ENCODE results near the gene MTERF2. TPM values are rescaled to one million over a fixed set of nuclear protein-coding genes. Genes with fewer than 3 reads are reported as not detected.
"Not testable (repeated sequence)": the region's sequence is repeated elsewhere in the genome, so short reads cannot be mapped to it uniquely, and the experiment has no call there.

The MTERF2 gene
- total RNA-seq, 1 experiment from 2014 or later, result 5.0 TPM

- TF ChIP-seq CTCF (conservative IDR thresholded peaks at IDR 0.05), result no peak
Observed at GRCh38 chr12:107026806-107027635, 40.1 kb upstream of the MTERF2 start.

GRCh38 chr12:107026356-107026755, 39.4 kb upstream of the MTERF2 start:
- not testable (repeated sequence) for H3K27ac Mint-ChIP-seq

More at GRCh38 chr12:107026806-107027635, 40.1 kb upstream of the MTERF2 start:
- Histone ChIP-seq H2BK20ac (ENCODE audit: low read depth, low read length, poor library complexity, severe bottlenecking) (no peak overlapping the region), H4K20me1 (ENCODE audit: control insufficient read depth, insufficient read depth, insufficient read length) (no peaks in the 10 kb centered on the region), H2AK5ac (ENCODE audit: insufficient read length, low read length) (no peak overlapping the region), H3K14ac (ENCODE audit: insufficient read depth, low read length) (no peak overlapping the region), H2BK120ac (ENCODE audit: low read depth, low read length, poor library complexity, severe bottlenecking) (no peak overlapping the region), H3K23ac (ENCODE audit: insufficient read length, low read depth, low read length) (no peak overlapping the region), H2BK15ac (ENCODE audit: low read depth, low read length) (no peak overlapping the region), H4K5ac (ENCODE audit: insufficient read length, low read depth, low read length) (no peak overlapping the region), H3K79me2 (ENCODE audit: insufficient read depth, low read length) (no peaks in the 10 kb centered on the region), H3K79me1 (ENCODE audit: insufficient read depth, low read depth, low read length, poor library complexity, severe bottlenecking) (no peaks in the 10 kb centered on the region), H3K27ac (ENCODE audit: insufficient read length, low read depth, low read length) (no peak overlapping the region), H3K9me3 (ENCODE audit: control insufficient read depth, low read depth, low read length) (no peaks in the 10 kb centered on the region), H3T11ph (ENCODE audit: low read length) (no peak overlapping the region), H4K8ac (replicated peaks; ENCODE audit: insufficient read length, low read depth, low read length) (no peak overlapping the region), H3K4me2 (ENCODE audit: insufficient read depth, insufficient read length, low read length) (no peak overlapping the region), H3K18ac (ENCODE audit: insufficient read length, low read depth, low read length) (no peak overlapping the region), H4K91ac (ENCODE audit: insufficient read length, low read depth, low read length) (no peak overlapping the region), H2BK12ac (ENCODE audit: insufficient read length, low read depth, low read length) (no peak overlapping the region), H3K27me3 (ENCODE audit: insufficient read depth, low read length) (no peaks in the 10 kb centered on the region), H3K4me1 (ENCODE audit: insufficient read depth, low read length) (no peaks in the 10 kb centered on the region), H3K56ac (ENCODE audit: insufficient read length, low read depth, low read length) (no peak overlapping the region), H2BK5ac (ENCODE audit: insufficient read length, low read length) (no peak overlapping the region), H3K23me2 (ENCODE audit: insufficient read length, low read depth, low read length, poor library complexity, severe bottlenecking) (no peaks in the 10 kb centered on the region), H3K9ac (ENCODE audit: extremely low read depth, insufficient read length, low read length) (no peak overlapping the region), H3K4ac (ENCODE audit: low read depth, low read length) (no peak overlapping the region), H2AFZ (ENCODE audit: low read length) (no peak overlapping the region)
- no peak for DNase-seq
- no peak overlapping the region for H3K4me3 Mint-ChIP-seq
- no peaks in the 10 kb centered on the region for H3K9me3 Mint-ChIP-seq
- no peak overlapping the region for H3K27ac Mint-ChIP-seq
- H3K27me3 Mint-ChIP-seq (ENCODE audit: low read depth), result no peaks in the 10 kb centered on the region
- H3K36me3 Mint-ChIP-seq (ENCODE audit: insufficient read depth in 1 of 3, low read depth in 3 of 3), result no peaks in the 10 kb centered on the region
- WGBS (ENCODE audit: extremely low coverage, insufficient read length, low lambda C conversion rate), result no CpG with 5 or more reads among the region's 4 CpGs
- H3K4me1 Mint-ChIP-seq, result peaks cover 5 to 11% of the 10 kb centered on the region in 2 experiments

More at GRCh38 chr12:107026356-107026755, 39.4 kb upstream of the MTERF2 start:
- H3K4me3 Mint-ChIP-seq; H3K18ac ChIP-seq (ENCODE audit: insufficient read length, low read depth, low read length); H4K20me1 ChIP-seq (ENCODE audit: control insufficient read depth, insufficient read depth, insufficient read length); H3K23ac ChIP-seq (ENCODE audit: insufficient read length, low read depth, low read length); H3K23me2 ChIP-seq (ENCODE audit: insufficient read length, low read depth, low read length, poor library complexity, severe bottlenecking); H2AK5ac ChIP-seq (ENCODE audit: insufficient read length, low read length); H3K56ac ChIP-seq (ENCODE audit: insufficient read length, low read depth, low read length); H2BK120ac ChIP-seq (ENCODE audit: low read depth, low read length, poor library complexity, severe bottlenecking); H4K5ac ChIP-seq (ENCODE audit: insufficient read length, low read depth, low read length); H3K9ac ChIP-seq (ENCODE audit: extremely low read depth, insufficient read length, low read length); H3K27me3 Mint-ChIP-seq (ENCODE audit: low read depth); H2AFZ ChIP-seq (ENCODE audit: low read length); H4K91ac ChIP-seq (ENCODE audit: insufficient read length, low read depth, low read length); H3K36me3 Mint-ChIP-seq (ENCODE audit: insufficient read depth in 1 of 3, low read depth in 3 of 3); H3K27me3 ChIP-seq (ENCODE audit: insufficient read depth, low read length); H2BK15ac ChIP-seq (ENCODE audit: low read depth, low read length); H3K9me3 Mint-ChIP-seq; H3K4me1 ChIP-seq (ENCODE audit: insufficient read depth, low read length); H3K79me1 ChIP-seq (ENCODE audit: insufficient read depth, low read depth, low read length, poor library complexity, severe bottlenecking); H3K9me3 ChIP-seq (ENCODE audit: control insufficient read depth, low read depth, low read length); DNase-seq; H3K4me2 ChIP-seq (ENCODE audit: insufficient read depth, insufficient read length, low read length); H3T11ph ChIP-seq (ENCODE audit: low read length); H3K14ac ChIP-seq (ENCODE audit: insufficient read depth, low read length); H4K8ac ChIP-seq (replicated peaks; ENCODE audit: insufficient read length, low read depth, low read length); H3K79me2 ChIP-seq (ENCODE audit: insufficient read depth, low read length); H2BK20ac ChIP-seq (ENCODE audit: low read depth, low read length, poor library complexity, severe bottlenecking); H2BK12ac ChIP-seq (ENCODE audit: insufficient read length, low read depth, low read length); H2BK5ac ChIP-seq (ENCODE audit: insufficient read length, low read length); H3K27ac ChIP-seq (ENCODE audit: insufficient read length, low read depth, low read length); H3K4ac ChIP-seq (ENCODE audit: low read depth, low read length): not testable (repeated sequence)
- peaks cover 5 to 11% of the 10 kb centered on the region in 2 experiments for H3K4me1 Mint-ChIP-seq

All from H9 (cell line).